Endodermal cell (in vitro differentiated cells): ENCODE data around the gene ISOC2. TPM values are rescaled to one million over a fixed set of nuclear protein-coding genes. Genes with fewer than 3 reads are reported as not detected.

Experiments used
- DNase-seq: peaks from one replicate; pipeline ENCODE4 v3.0.0-alpha.2; 2017
- H3K27ac ChIP-seq: 2 replicates; pipeline ENCODE4 v1.5.1; 2013; ENCODE audit warnings: mild to moderate bottlenecking, low read depth, low read length, moderate library complexity
- H3K27me3 ChIP-seq: 2 replicates; pipeline ENCODE4 v1.6.1; 2013; ENCODE audit warnings: mild to moderate bottlenecking, low read length, moderate library complexity; ENCODE audit not compliant: insufficient read depth, control insufficient read depth, poor library complexity, severe bottlenecking
- H3K36me3 ChIP-seq: 2 replicates; pipeline ENCODE4 v1.7.0; 2013; ENCODE audit warnings: mild to moderate bottlenecking, low read length, moderate library complexity; ENCODE audit not compliant: control insufficient read depth, insufficient read depth
- H3K4me1 ChIP-seq: one replicate; pipeline ENCODE4 v1.7.0; 2013; ENCODE audit warnings: low read length; ENCODE audit not compliant: control insufficient read depth, insufficient read depth
- H3K4me3 ChIP-seq: 2 replicates; pipeline ENCODE4 v1.5.1; 2013; ENCODE audit warnings: mild to moderate bottlenecking, low read length, moderate library complexity
- H3K9ac ChIP-seq: 2 replicates; pipeline ENCODE4 v1.6.1; 2013; ENCODE audit warnings: mild to moderate bottlenecking, low read length, moderate library complexity; ENCODE audit not compliant: poor library complexity, severe bottlenecking; ENCODE audit errors: extremely low read depth
- H3K9me3 ChIP-seq: 2 replicates; pipeline ENCODE4 v1.6.1; 2013; ENCODE audit warnings: mild to moderate bottlenecking, low read length, moderate library complexity; ENCODE audit not compliant: control insufficient read depth
- H3K27ac Mint-ChIP-seq: 2 replicates; pipeline ENCODE4 v1.8.0; 2020; ENCODE audit warnings: mixed read lengths
- H3K27me3 Mint-ChIP-seq: 2 replicates; pipeline ENCODE4 v1.8.0; 2021; ENCODE audit warnings: mild to moderate bottlenecking, mixed read lengths; ENCODE audit not compliant: insufficient read depth
- H3K36me3 Mint-ChIP-seq: 2 replicates; pipeline ENCODE4 v1.8.0; 2020; ENCODE audit warnings: low read depth, mixed read lengths
- H3K4me1 Mint-ChIP-seq: 2 replicates; pipeline ENCODE4 v1.8.0; 2020; ENCODE audit warnings: mixed read lengths
- H3K4me3 Mint-ChIP-seq: 2 replicates; pipeline ENCODE4 v1.8.0; 2020; ENCODE audit warnings: mild to moderate bottlenecking, moderate library complexity, mixed read lengths
- H3K9me3 Mint-ChIP-seq: 2 replicates; pipeline ENCODE4 v1.8.0; 2020; ENCODE audit warnings: mild to moderate bottlenecking, mixed read lengths
- CTCF ChIP-seq: fragments of 200-600 bp; sonication (generic); conservative IDR thresholded peaks from 2 replicates; pipeline ENCODE4 v1.5.0; 2021; ENCODE audit warnings: antibody characterized with exemption, mild to moderate bottlenecking
- WGBS, 2 experiments: methylation state at CpG; one replicate each; pipeline versions ENCODE4 v1.1.5 to v1.1.7; 2013; ENCODE audit warnings: missing lambda C conversion rate in 2 of 2, mixed read lengths in 1 of 2; ENCODE audit not compliant: insufficient coverage in 1 of 2, insufficient read length in 1 of 2; 5-methylcytosine and 5-hydroxymethylcytosine counted together
- total RNA-seq, 2 donors: library from RNA; stranded (reverse); fragmentation: NEBNext Ultra II Directional in 1 of 2; extraction: Animal tissue kit (Norgen Biotek cat#: 25700) in 1 of 2; gene quantifications; 2 replicates in 1 of 2; 3 replicates in 1 of 2; pipeline ENCODE4 v1.2.1, GENCODE V29; 2021

The ISOC2 gene
- total RNA-seq, 2 donors from 2014 or later, result 35.9 to 39.2 TPM

GRCh38 chr19:55439052-55439451, 22.4 kb downstream of the ISOC2 start:
- Mint-ChIP-seq H3K9me3 (peaks cover 3% of the 10 kb centered on the region), H3K27me3 (peaks cover 55% of the 10 kb centered on the region), H3K36me3 (no peaks in the 10 kb centered on the region), H3K4me1 (peaks cover 7% of the 10 kb centered on the region), H3K4me3 (no peak overlapping the region), H3K27ac (no peak overlapping the region)
- TF ChIP-seq CTCF, result no peak
- Histone ChIP-seq H3K4me3 (no peak overlapping the region), H3K27ac (no peak overlapping the region), H3K9ac (no peak overlapping the region), H3K4me1 (no peaks in the 10 kb centered on the region), H3K36me3 (no peaks in the 10 kb centered on the region), H3K9me3 (no peaks in the 10 kb centered on the region), H3K27me3 (peaks cover 79% of the 10 kb centered on the region)
- WGBS, 2 experiments, result 73 to 75% methylated on average over 4 to 5 of the region's 5 CpGs
- no peak for DNase-seq

- H3K4me1 ChIP-seq, result no peaks in the 10 kb centered on the region
- H3K4me3 ChIP-seq, result no peak overlapping the region
- Mint-ChIP-seq H3K36me3 (no peaks in the 10 kb centered on the region), H3K27me3 (peaks cover 59% of the 10 kb centered on the region), H3K4me3 (no peak overlapping the region), H3K4me1 (peaks cover 7% of the 10 kb centered on the region), H3K9me3 (peaks cover 3% of the 10 kb centered on the region), H3K27ac (no peak overlapping the region)
- TF ChIP-seq CTCF, result no peak
- H3K36me3 ChIP-seq, result no peaks in the 10 kb centered on the region
- 0 to 5% methylated on average over 6 to 17 of the region's 17 CpGs for WGBS, 2 experiments
- H3K27ac ChIP-seq, result no peak overlapping the region
- peaks cover 75% of the 10 kb centered on the region for H3K27me3 ChIP-seq
- no peaks in the 10 kb centered on the region for H3K9me3 ChIP-seq
- H3K9ac ChIP-seq, result no peak overlapping the region
- peak; percentile 96 for DNase-seq
Observed at GRCh38 chr19:55437410-55437809, 24.0 kb downstream of the ISOC2 start.

GRCh38 chr19:55436847-55437246, 24.6 kb downstream of the ISOC2 start:
- Mint-ChIP-seq H3K27me3 (peaks cover 59% of the 10 kb centered on the region), H3K4me3 (no peak overlapping the region), H3K4me1 (peaks cover 7% of the 10 kb centered on the region), H3K36me3 (no peaks in the 10 kb centered on the region), H3K27ac (no peak overlapping the region), H3K9me3 (peaks cover 3% of the 10 kb centered on the region)
- Histone ChIP-seq H3K27me3 (peaks cover 75% of the 10 kb centered on the region), H3K4me3 (no peak overlapping the region), H3K27ac (no peak overlapping the region), H3K36me3 (no peaks in the 10 kb centered on the region), H3K9ac (no peak overlapping the region), H3K9me3 (no peaks in the 10 kb centered on the region), H3K4me1 (no peaks in the 10 kb centered on the region)
- DNase-seq, result no peak
- no peak for TF ChIP-seq CTCF
- 41 to 47% methylated on average over 8 of the region's 8 CpGs for WGBS, 2 experiments
